ENCODE results near the gene C11orf24. TPM values are rescaled to one million over a fixed set of nuclear protein-coding genes. Genes with fewer than 3 reads are reported as not detected.

The C11orf24 gene
- total and polyA plus RNA-seq, 9 of the 15 experiments (the other 6 are each of a cell fraction or from before 2014, with no cell fraction given), result 2.0 to 65.2 (median 32.5) TPM

DNA sequence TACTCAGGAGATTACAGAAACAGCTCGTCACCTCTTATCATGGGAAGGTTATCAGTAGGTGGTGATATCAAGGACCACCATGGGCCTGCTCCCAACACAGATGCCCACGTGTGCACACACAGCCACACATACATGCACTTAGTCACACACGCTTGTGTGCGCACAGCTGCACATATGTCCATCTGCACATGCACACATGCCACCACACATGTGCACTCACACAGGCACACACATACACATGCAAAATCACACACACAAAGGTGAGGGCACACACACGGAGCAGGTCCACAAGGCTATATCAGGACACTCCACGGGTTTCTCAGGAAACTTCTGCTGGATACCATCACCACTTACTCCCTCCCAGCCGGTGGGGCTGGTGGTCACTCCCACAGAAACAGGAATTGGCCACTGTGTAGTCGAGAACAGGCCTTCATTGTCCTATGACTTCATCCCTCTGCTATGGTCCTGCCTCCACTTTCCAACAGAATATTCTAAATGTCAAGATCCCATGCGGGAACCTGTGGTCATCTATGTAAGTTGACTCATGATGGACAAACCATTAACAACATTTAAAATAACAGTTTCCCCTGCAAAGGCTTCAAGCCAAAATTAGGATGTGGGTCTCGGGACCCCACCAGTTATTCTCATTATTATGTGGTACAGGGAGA is 2.2 kb downstream of the C11orf24 start (continued):
- TF ChIP-seq, protein P1, sequence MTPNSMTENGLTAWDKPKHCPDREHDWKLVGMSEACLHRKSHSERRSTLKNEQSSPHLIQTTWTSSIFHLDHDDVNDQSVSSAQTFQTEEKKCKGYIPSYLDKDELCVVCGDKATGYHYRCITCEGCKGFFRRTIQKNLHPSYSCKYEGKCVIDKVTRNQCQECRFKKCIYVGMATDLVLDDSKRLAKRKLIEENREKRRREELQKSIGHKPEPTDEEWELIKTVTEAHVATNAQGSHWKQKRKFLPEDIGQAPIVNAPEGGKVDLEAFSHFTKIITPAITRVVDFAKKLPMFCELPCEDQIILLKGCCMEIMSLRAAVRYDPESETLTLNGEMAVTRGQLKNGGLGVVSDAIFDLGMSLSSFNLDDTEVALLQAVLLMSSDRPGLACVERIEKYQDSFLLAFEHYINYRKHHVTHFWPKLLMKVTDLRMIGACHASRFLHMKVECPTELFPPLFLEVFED (CRISPR knock-in tag; conservative IDR thresholded peaks at IDR 0.05), result peak; percentile 74
- no peak for TF ChIP-seq ZNF785 (CRISPR knock-in tag; IDR thresholded peaks at IDR 0.05)
- TF ChIP-seq ZNF408 (CRISPR knock-in tag; IDR thresholded peaks at IDR 0.05; ENCODE audit: low read depth), result no peak
- TF ChIP-seq, protein P2, sequence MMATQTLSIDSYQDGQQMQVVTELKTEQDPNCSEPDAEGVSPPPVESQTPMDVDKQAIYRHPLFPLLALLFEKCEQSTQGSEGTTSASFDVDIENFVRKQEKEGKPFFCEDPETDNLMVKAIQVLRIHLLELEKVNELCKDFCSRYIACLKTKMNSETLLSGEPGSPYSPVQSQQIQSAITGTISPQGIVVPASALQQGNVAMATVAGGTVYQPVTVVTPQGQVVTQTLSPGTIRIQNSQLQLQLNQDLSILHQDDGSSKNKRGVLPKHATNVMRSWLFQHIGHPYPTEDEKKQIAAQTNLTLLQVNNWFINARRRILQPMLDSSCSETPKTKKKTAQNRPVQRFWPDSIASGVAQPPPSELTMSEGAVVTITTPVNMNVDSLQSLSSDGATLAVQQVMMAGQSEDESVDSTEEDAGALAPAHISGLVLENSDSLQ (IDR thresholded peaks at IDR 0.05), result no peak
- no peak for TF ChIP-seq ZNF143 (CRISPR knock-in tag; IDR thresholded peaks at IDR 0.05)
- no peak for TF ChIP-seq HOXB6 (CRISPR knock-in tag; IDR thresholded peaks at IDR 0.05; ENCODE audit: borderline replicate concordance)
- TF ChIP-seq HNRNPK (IDR thresholded peaks at IDR 0.05; ENCODE audit: low read depth, low read length, poor library complexity, severe bottlenecking), result no peak
- TF ChIP-seq, protein P3, sequence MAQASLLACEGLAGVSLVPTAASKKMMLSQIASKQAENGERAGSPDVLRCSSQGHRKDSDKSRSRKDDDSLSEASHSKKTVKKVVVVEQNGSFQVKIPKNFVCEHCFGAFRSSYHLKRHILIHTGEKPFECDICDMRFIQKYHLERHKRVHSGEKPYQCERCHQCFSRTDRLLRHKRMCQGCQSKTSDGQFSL (CRISPR knock-in tag; IDR thresholded peaks at IDR 0.05), result no peak
- TF ChIP-seq, protein P3 (tag; IDR thresholded peaks at IDR 0.05), result no peak
- TF ChIP-seq EZH2 (IDR thresholded peaks at IDR 0.05; ENCODE audit: borderline replicate concordance, low read depth, low read length), result no peak
- 0 out of 4 replicates have a peak, but pooled peaks of 1 of the 2 experiments have one; percentile 4 for TF ChIP-seq KDM1A (IDR thresholded peaks at IDR 0.05)
- TF ChIP-seq ZNF282 (CRISPR knock-in tag; IDR thresholded peaks at IDR 0.05), result no peak
- TF ChIP-seq KDM2B (CRISPR knock-in tag; IDR thresholded peaks at IDR 0.05), result no peak
- TF ChIP-seq ZZZ3 (IDR thresholded peaks at IDR 0.05), result no peak
